ENCODE measurements around the gene GNL1. TPM values are rescaled to one million over a fixed set of nuclear protein-coding genes. Genes with fewer than 3 reads are reported as not detected.

Gene GNL1
- total and polyA plus RNA-seq, 9 of the 15 experiments (the other 6 are each of a cell fraction or from before 2014, with no cell fraction given) = 0.73 to 112 (median 58.0) TPM

- TF ChIP-seq ELK3 (CRISPR knock-in tag; IDR thresholded peaks at IDR 0.05) (0 out of 2 replicates have a peak, but pooled peaks have one; percentile 67), DACH1 (IDR thresholded peaks at IDR 0.05; ENCODE audit: partially characterized antibody) (no peak), TEAD2 (tag; IDR thresholded peaks at IDR 0.05) (no peak), PTBP1 (IDR thresholded peaks at IDR 0.05; ENCODE audit: low read depth, low read length) (no peak), SMAD4 (CRISPR knock-in tag; conservative IDR thresholded peaks at IDR 0.05) (peak; percentile 79), TEAD1 (CRISPR knock-in tag; IDR thresholded peaks at IDR 0.05) (peak; percentile 50 to 87; a peak in 3 of 4 replicates), ZNF778 (CRISPR knock-in tag; IDR thresholded peaks at IDR 0.05) (no peak), GABPB2 (CRISPR knock-in tag; conservative IDR thresholded peaks at IDR 0.05) (no peak), KAT8 (IDR thresholded peaks at IDR 0.05; ENCODE audit: low read depth) (no peak), ZNF224 (CRISPR knock-in tag; IDR thresholded peaks at IDR 0.05) (no peak), NR2C1 (IDR thresholded peaks at IDR 0.05) (peak; percentile 90), NR2C1 (tag; IDR thresholded peaks at IDR 0.05) (peak; percentile 91), ZNF146 (CRISPR knock-in tag; IDR thresholded peaks at IDR 0.05; ENCODE audit: unreplicated experiment) (no peak), MGA (IDR thresholded peaks at IDR 0.05) (peak; percentile 94), JUN (IDR thresholded peaks at IDR 0.05; ENCODE audit: borderline replicate concordance, low read depth, low read length) (peak; percentile 85), JUN (CRISPR knock-in tag; IDR thresholded peaks at IDR 0.05; ENCODE audit: borderline replicate concordance) (peak; percentile 14; the same call in 1 of the 2 replicates)
These were observed 14.9 kb upstream of the GNL1 start, which contains the start of gene ABCF1 (continued) for GRCh38 chr6:30571075-30571761.

Measured in K562 (cell line).